Neural progenitor cell (in vitro differentiated cells): ENCODE results near the gene ATG5. TPM values are rescaled to one million over a fixed set of nuclear protein-coding genes. Genes with fewer than 3 reads are reported as not detected.

Source experiments
- DNase-seq: peaks from one replicate; pipeline ENCODE4 v3.0.0-alpha.2; 2016; ENCODE audit warnings: low spot score
- H2AFZ ChIP-seq: fragments of 200-600 bp; sonication (generic); replicated peaks from 2 replicates; pipeline ENCODE4 v1.6.1; 2016; ENCODE audit warnings: antibody characterized with exemption
- H3F3A ChIP-seq: fragments of 200-600 bp; sonication (generic); 2 replicates; pipeline ENCODE4 v1.6.1; 2016; ENCODE audit warnings: antibody characterized with exemption, low read depth
- H3K27ac ChIP-seq: fragments of 200-600 bp; sonication (generic); 2 replicates; pipeline ENCODE4 v1.5.1; 2016; ENCODE audit warnings: mild to moderate bottlenecking
- H3K27me3 ChIP-seq: fragments of 200-600 bp; sonication (generic); 2 replicates; pipeline ENCODE4 v1.6.1; 2016; ENCODE audit warnings: mild to moderate bottlenecking, moderate library complexity
- H3K36me3 ChIP-seq: fragments of 200-600 bp; sonication (generic); 2 replicates; pipeline ENCODE4 v1.5.1; 2016
- H3K4me1 ChIP-seq: fragments of 200-600 bp; sonication (generic); 2 replicates; pipeline ENCODE4 v1.6.1; 2016; ENCODE audit warnings: mixed run types
- H3K4me2 ChIP-seq: fragments of 200-600 bp; sonication (generic); 2 replicates; pipeline ENCODE4 v1.6.1; 2016
- H3K4me3 ChIP-seq: fragments of 200-600 bp; sonication (generic); 2 replicates; pipeline ENCODE4 v1.5.1; 2016
- H3K79me2 ChIP-seq: fragments of 200-600 bp; sonication (generic); 2 replicates; pipeline ENCODE4 v1.6.1; 2016; ENCODE audit warnings: low read depth
- H3K9ac ChIP-seq: fragments of 200-600 bp; sonication (generic); 2 replicates; pipeline ENCODE4 v1.6.1; 2016
- H3K9me3 ChIP-seq: fragments of 200-600 bp; sonication (generic); 2 replicates; pipeline ENCODE4 v1.5.1; 2016; ENCODE audit warnings: low read depth
- H4K20me1 ChIP-seq: fragments of 200-600 bp; sonication (generic); 2 replicates; pipeline ENCODE4 v1.6.1; 2016; ENCODE audit warnings: low read depth
- H3K27ac Mint-ChIP-seq: 3 replicates; pipeline ENCODE4 v1.8.0; 2021; ENCODE audit warnings: mixed read lengths
- H3K27me3 Mint-ChIP-seq: 2 replicates; pipeline ENCODE4 v1.8.0; 2022; ENCODE audit warnings: low read depth, mild to moderate bottlenecking, inconsistent platforms, moderate library complexity, mixed read lengths; ENCODE audit not compliant: insufficient read depth
- H3K36me3 Mint-ChIP-seq: 3 replicates; pipeline ENCODE4 v1.8.0; 2021; ENCODE audit warnings: mixed read lengths
- H3K4me1 Mint-ChIP-seq: 3 replicates; pipeline ENCODE4 v1.8.0; 2021; ENCODE audit warnings: mixed read lengths
- H3K4me3 Mint-ChIP-seq: 3 replicates; pipeline ENCODE4 v1.8.0; 2021; ENCODE audit warnings: mild to moderate bottlenecking, moderate library complexity, mixed read lengths
- H3K9me3 Mint-ChIP-seq: 3 replicates; pipeline ENCODE4 v1.8.0; 2020; ENCODE audit warnings: mixed read lengths
- CTCF ChIP-seq: fragments of 200-600 bp; sonication (generic); IDR thresholded peaks from 2 replicates; pipeline ENCODE4 v1.5.1; 2017; ENCODE audit warnings: antibody characterized with exemption, mild to moderate bottlenecking
- EZH2 ChIP-seq: fragments of 200-600 bp; sonication (generic); IDR thresholded peaks from 2 replicates; pipeline ENCODE4 v1.6.1; 2017; ENCODE audit warnings: antibody characterized with exemption, mild to moderate bottlenecking, moderate library complexity
- EZH2phosphoT487 ChIP-seq: fragments of 200-600 bp; sonication (generic); IDR thresholded peaks from 2 replicates; pipeline ENCODE4 v1.6.1; 2017; ENCODE audit warnings: antibody characterized with exemption
- total RNA-seq: library from RNA; depleted of rRNA; stranded (reverse); fragments of >200 nt; gene quantifications from 2 replicates; pipeline ENCODE4 v1.2.3, GENCODE V29; 2015; ENCODE audit warnings: low replicate concordance

ATG5 gene
- total RNA-seq, 1 donor from 2014 or later: 45.0 TPM

DNA sequence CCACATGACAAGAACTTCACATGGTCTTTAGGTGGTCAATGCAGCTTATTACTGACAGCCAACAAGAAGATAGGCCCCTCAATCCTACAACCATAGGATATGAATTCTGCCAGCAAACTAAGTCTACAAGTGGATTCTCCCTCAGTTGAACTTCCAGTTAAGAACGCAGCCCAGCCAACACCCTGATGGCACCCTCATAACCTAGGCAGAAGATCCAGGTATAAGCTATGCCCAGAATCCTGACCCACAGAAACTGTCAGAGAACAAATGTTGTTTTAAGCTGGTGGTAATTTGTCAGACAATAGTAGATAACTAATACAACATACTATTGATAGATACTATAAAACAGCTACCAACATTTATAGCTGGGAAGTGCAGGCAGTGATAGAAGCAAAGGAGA lies 38.8 kb downstream of the ATG5 start:
- Histone ChIP-seq H3K9me3 (no peaks in the 10 kb centered on the region), H3K4me1 (no peaks in the 10 kb centered on the region), H3K27me3 (no peaks in the 10 kb centered on the region), H3K27ac (no peak overlapping the region), H3F3A (no peaks in the 10 kb centered on the region), H3K36me3 (no peaks in the 10 kb centered on the region), H4K20me1 (no peaks in the 10 kb centered on the region), H3K79me2 (peaks cover 30% of the 10 kb centered on the region), H3K4me2 (no peak overlapping the region), H3K4me3 (no peak overlapping the region), H3K9ac (no peak overlapping the region), H2AFZ (no peak overlapping the region)
- Mint-ChIP-seq H3K36me3 (peaks cover 14% of the 10 kb centered on the region), H3K9me3 (peaks cover 2% of the 10 kb centered on the region), H3K27me3 (no peaks in the 10 kb centered on the region), H3K4me3 (no peak overlapping the region), H3K4me1 (peaks cover 3% of the 10 kb centered on the region), H3K27ac (no peak overlapping the region)
- TF ChIP-seq CTCF: no peak
- DNase-seq: no peak

DNA sequence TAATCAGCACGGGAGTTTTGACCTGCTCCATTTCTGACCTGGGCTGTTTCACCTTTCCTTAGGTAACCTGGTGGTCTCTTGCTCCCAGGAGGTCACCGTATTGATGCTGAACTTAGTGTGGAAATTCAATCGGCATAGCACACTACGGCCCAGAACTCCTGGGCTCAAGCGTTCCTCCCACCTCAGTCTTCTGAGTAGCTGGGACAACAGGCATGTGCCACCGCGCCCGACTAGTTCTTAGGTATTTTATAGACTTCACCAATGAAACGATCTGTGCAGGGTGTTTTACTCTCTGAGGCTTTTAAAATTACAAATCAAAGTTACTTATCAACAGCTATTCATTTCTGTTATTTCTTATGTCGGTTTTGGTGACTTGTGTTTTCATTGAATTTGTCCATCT lies 42.1 kb downstream of the ATG5 start:
- no peak for DNase-seq
- Histone ChIP-seq H3K4me1 (no peaks in the 10 kb centered on the region), H4K20me1 (no peaks in the 10 kb centered on the region), H3K79me2 (peaks cover 24% of the 10 kb centered on the region), H2AFZ (no peak overlapping the region), H3K27me3 (no peaks in the 10 kb centered on the region), H3K4me2 (no peak overlapping the region), H3K4me3 (no peak overlapping the region), H3K27ac (no peak overlapping the region), H3K36me3 (no peaks in the 10 kb centered on the region), H3K9me3 (no peaks in the 10 kb centered on the region), H3F3A (no peaks in the 10 kb centered on the region), H3K9ac (no peak overlapping the region)
- Mint-ChIP-seq H3K36me3 (peaks cover 8% of the 10 kb centered on the region), H3K27me3 (no peaks in the 10 kb centered on the region), H3K9me3 (no peaks in the 10 kb centered on the region), H3K4me1 (peaks cover 3% of the 10 kb centered on the region), H3K4me3 (no peak overlapping the region), H3K27ac (no peak overlapping the region)
- no peak for TF ChIP-seq CTCF
- TF ChIP-seq EZH2: no peak
- no peak for TF ChIP-seq EZH2phosphoT487

DNA sequence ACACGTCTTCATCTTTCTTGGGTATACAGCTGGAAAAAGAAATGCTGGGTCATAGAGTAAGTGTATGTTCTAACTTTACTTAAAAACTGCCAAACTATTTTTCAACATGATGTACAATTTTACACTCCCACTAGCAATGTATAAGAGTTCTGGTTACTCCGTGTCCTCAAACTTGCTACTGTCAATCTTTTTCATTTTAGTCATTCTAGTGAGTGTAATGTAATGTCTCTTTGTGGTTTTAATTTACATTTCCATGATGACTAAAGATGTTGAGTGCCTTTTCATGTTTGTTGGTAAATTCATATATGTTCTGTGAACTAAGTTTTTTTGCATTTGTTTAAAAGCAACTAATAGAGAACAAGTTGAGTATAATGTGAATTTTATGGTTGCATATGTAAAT lies 43.9 kb downstream of the ATG5 start:
- Histone ChIP-seq H3K79me2 (peaks cover 15% of the 10 kb centered on the region), H3F3A (no peaks in the 10 kb centered on the region), H3K36me3 (no peaks in the 10 kb centered on the region), H4K20me1 (no peaks in the 10 kb centered on the region), H3K4me3 (no peak overlapping the region), H3K9ac (no peak overlapping the region), H3K4me2 (no peak overlapping the region), H3K27ac (no peak overlapping the region), H3K27me3 (no peaks in the 10 kb centered on the region), H3K4me1 (no peaks in the 10 kb centered on the region), H3K9me3 (no peaks in the 10 kb centered on the region), H2AFZ (no peak overlapping the region)
- peaks cover 10% of the 10 kb centered on the region for H3K36me3 Mint-ChIP-seq
- TF ChIP-seq EZH2phosphoT487 (no peak), CTCF (no peak), EZH2 (no peak)
- no peaks in the 10 kb centered on the region for H3K4me1 Mint-ChIP-seq
- no peak for DNase-seq
- no peak overlapping the region for H3K27ac Mint-ChIP-seq
- H3K4me3 Mint-ChIP-seq: no peak overlapping the region
- no peaks in the 10 kb centered on the region for H3K27me3 Mint-ChIP-seq
- H3K9me3 Mint-ChIP-seq: no peaks in the 10 kb centered on the region

- Mint-ChIP-seq H3K9me3 (no peaks in the 10 kb centered on the region), H3K4me3 (no peak overlapping the region), H3K27ac (no peak overlapping the region), H3K4me1 (no peaks in the 10 kb centered on the region), H3K27me3 (no peaks in the 10 kb centered on the region), H3K36me3 (peaks cover 9% of the 10 kb centered on the region)
- TF ChIP-seq CTCF (no peak), EZH2 (no peak), EZH2phosphoT487 (no peak)
- Histone ChIP-seq H3K27ac (no peak overlapping the region), H3K9ac (no peak overlapping the region), H3K36me3 (no peaks in the 10 kb centered on the region), H3K4me1 (no peaks in the 10 kb centered on the region), H3K9me3 (no peaks in the 10 kb centered on the region), H3K4me2 (no peak overlapping the region), H4K20me1 (no peaks in the 10 kb centered on the region), H3K79me2 (peaks cover 11% of the 10 kb centered on the region), H3K27me3 (no peaks in the 10 kb centered on the region), H3F3A (no peaks in the 10 kb centered on the region), H3K4me3 (no peak overlapping the region), H2AFZ (no peak overlapping the region)
- no peak for DNase-seq
These were observed 44.5 kb downstream of the ATG5 start for GRCh38 chr6:106281088-106281487.
